Measurements from ENCODE around the gene GCK.

- no peak for TF ChIP-seq CTCF (IDR thresholded peaks at IDR 0.05; ENCODE audit: extremely low read depth in 1 of 2, insufficient read depth in 1 of 2, low read depth in 1 of 2, low read length in 2 of 2)
- no peak for TF ChIP-seq MAX (IDR thresholded peaks at IDR 0.05; ENCODE audit: insufficient read depth, insufficient read length)
- no peak for TF ChIP-seq JUN (IDR thresholded peaks at IDR 0.05; ENCODE audit: borderline replicate concordance, insufficient read depth, insufficient read length, low read depth)
- TF ChIP-seq POLR2A (IDR thresholded peaks at IDR 0.05; ENCODE audit: low read depth, low read length) = no peak
These were observed 94.2 kb downstream of the GCK start for GRCh38 chr7:44094883-44095592.
